K562 (cell line): Measurements from ENCODE around the gene HSF5. TPM values are rescaled to one million over a fixed set of nuclear protein-coding genes. Genes with fewer than 3 reads are reported as not detected.
A peak's percentile ranks its signal among the peaks of the same experiment; 100 is the strongest.

ENCODE experiments used
- ATAC-seq: fragments of 200-7000 bp; cut with Tn5 transposase; 3 replicates; pipeline ENCODE4 v1.9.1; 2020; ENCODE audit warnings: moderate library complexity
- BruUV-seq: library from RNA; stranded (reverse); fragments of 400-500 nt; replicated peaks from 2 replicates; lab custom pipeline; 2021; lab: Mats Ljungman, UMichigan
- CTCF ChIA-PET: fragments of 300-600 bp; formaldehyde crosslinking; extraction: SDS; loops from one replicate; lab custom pipeline; 2021; ENCODE audit warnings: low intra/inter-chr PET ratio; lab: Yijun Ruan, JAX
- POLR2A ChIA-PET: fragments of 300-600, 350-650 bp; sonication (Branson Sonifier 250); formaldehyde crosslinking; extraction: SDS; loops from one replicate; lab custom pipeline; 2021; ENCODE audit warnings: antibody characterized with exemption, inconsistent platforms; lab: Yijun Ruan, JAX
- DNase-seq, 4 experiments: peaks; one replicate each; pipeline versions ENCODE4 v3.0.0 to v3.0.0-alpha.2; 2011 to 2018; ENCODE audit warnings: low spot score in 3 of 4, mixed read lengths in 3 of 4; ENCODE audit errors: extremely low read depth in 1 of 4
- FAIRE-seq: peaks from 2 replicates; lab custom pipeline; 2011; peaks lifted over from hg19 to GRCh38; lab: Jason Lieb, UNC
- H2AFZ ChIP-seq: 2 replicates; pipeline ENCODE4 v1.6.0; 2011; ENCODE audit warnings: low read depth, low read length, control low read depth, inconsistent platforms
- H3K27ac ChIP-seq: fragments of 200-600 bp; 3 replicates; pipeline ENCODE4 v1.8.0; 2011; ENCODE audit warnings: low read depth, mild to moderate bottlenecking, control low read depth, inconsistent platforms, low read length, moderate library complexity, mixed read lengths; ENCODE audit errors: extremely low read depth
- H3K27me3 ChIP-seq, 2 experiments: fragments of 300-600 bp in 1 of 2; 2 replicates in 1 of 2; 3 replicates in 1 of 2; pipeline versions ENCODE4 v1.6.0 to v1.8.0; 2011; ENCODE audit warnings: inconsistent platforms in 2 of 2, low read length in 2 of 2, mild to moderate bottlenecking in 1 of 2, mixed read lengths in 1 of 2, moderate library complexity in 1 of 2; ENCODE audit not compliant: control insufficient read depth in 2 of 2, insufficient read depth in 2 of 2
- H3K36me3 ChIP-seq: fragments of 300-600 bp; 3 replicates; pipeline ENCODE4 v1.8.0; 2011; ENCODE audit warnings: mild to moderate bottlenecking, low read length, inconsistent platforms; ENCODE audit not compliant: control insufficient read depth, insufficient read depth
- H3K4me1 ChIP-seq, 2 experiments: fragments of 200-600 bp in 1 of 2; replicated peaks in 1 of 2; 2 replicates in 1 of 2; 3 replicates in 1 of 2; pipeline versions ENCODE4 v1.5.1 to v1.8.0; 2011; ENCODE audit warnings: inconsistent platforms in 2 of 2, low read length in 2 of 2, mild to moderate bottlenecking in 1 of 2, mixed read lengths in 1 of 2, moderate library complexity in 1 of 2; ENCODE audit not compliant: control insufficient read depth in 2 of 2, insufficient read depth in 2 of 2
- H3K4me2 ChIP-seq: 2 replicates; pipeline ENCODE4 v1.6.1; 2011; ENCODE audit warnings: low read length, control low read depth, inconsistent platforms, mixed read lengths; ENCODE audit not compliant: insufficient read depth
- H3K4me3 ChIP-seq: fragments of 200-600 bp; sonication (generic), shearing (Covaris generic); 2 replicates; pipeline ENCODE4 v1.5.1; 2016; ENCODE audit warnings: control low read depth, inconsistent platforms
- H3K79me2 ChIP-seq: fragments of 200-600 bp; 3 replicates; pipeline ENCODE4 v1.8.0; 2011; ENCODE audit warnings: low read length, inconsistent platforms; ENCODE audit not compliant: control insufficient read depth, insufficient read depth
- H3K9ac ChIP-seq, 2 experiments: 2 replicates each; pipeline versions ENCODE4 v1.6.0 to v1.6.1; 2011; ENCODE audit warnings: low read depth in 2 of 2, low read length in 2 of 2, control low read depth in 1 of 2, inconsistent platforms in 1 of 2, mild to moderate bottlenecking in 1 of 2, mixed read lengths in 1 of 2; ENCODE audit not compliant: insufficient read depth in 1 of 2
- H3K9me1 ChIP-seq: one replicate; pipeline ENCODE4 v1.6.0; 2011; ENCODE audit warnings: inconsistent platforms, mild to moderate bottlenecking, low read length, moderate library complexity; ENCODE audit not compliant: control insufficient read depth, insufficient read depth
- H3K9me3 ChIP-seq: replicated peaks from 2 replicates; pipeline ENCODE4 v1.5.1; 2011; ENCODE audit warnings: low read depth, low read length, inconsistent platforms; ENCODE audit not compliant: control insufficient read depth, insufficient read depth
- H4K20me1 ChIP-seq: replicated peaks from 2 replicates; pipeline ENCODE4 v1.6.1; 2011; ENCODE audit warnings: low read length, inconsistent platforms, mixed read lengths; ENCODE audit not compliant: control insufficient read depth, insufficient read depth
- ADNP ChIP-seq: fragments of 200-800 bp; sonication (Bioruptor generic); IDR thresholded peaks from 2 replicates; pipeline ENCODE4 v1.6.1; 2016; ENCODE audit warnings: missing genetic modification characterization, missing compliant biosample characterization
- BCOR ChIP-seq: fragments of 450-650 bp; IDR thresholded peaks from 2 replicates; pipeline ENCODE4 v1.6.1; 2016
- ESRRA ChIP-seq: fragments of 450-650 bp; IDR thresholded peaks from 2 replicates; pipeline ENCODE4 v1.6.1; 2014; ENCODE audit warnings: low read depth, mild to moderate bottlenecking, moderate library complexity, borderline replicate concordance
- FUS ChIP-seq: fragments of 200-400 bp; formaldehyde crosslinking; optimal IDR thresholded peaks from 2 replicates; pipeline ENCODE3; 2017; ENCODE audit warnings: low read depth, low read length
- HDAC8 ChIP-seq: fragments of 450-650 bp; IDR thresholded peaks from 2 replicates; pipeline ENCODE4 v1.6.1; 2016; ENCODE audit warnings: mild to moderate bottlenecking, missing genetic modification characterization, moderate library complexity, missing compliant biosample characterization
- MXI1 ChIP-seq: IDR thresholded peaks from 2 replicates; pipeline ENCODE4 v1.6.1; 2011; ENCODE audit warnings: low read depth, mild to moderate bottlenecking, improper control_type of control experiment, low read length
- RBM25 ChIP-seq: fragments of 200-400 bp; formaldehyde crosslinking; IDR thresholded peaks from 2 replicates; pipeline ENCODE4 v1.6.1; 2018; ENCODE audit warnings: low read length, low read depth, moderate library complexity; ENCODE audit not compliant: severe bottlenecking
- WGBS: fragments of 100-300 bp; shearing (Covaris generic); methylation state at CpG from one replicate; pipeline ENCODE4 v1.1.6; 2016; ENCODE audit warnings: low coverage, mixed read lengths; ENCODE audit not compliant: insufficient coverage; ENCODE audit errors: missing lambda C conversion rate; 5-methylcytosine and 5-hydroxymethylcytosine counted together
- in situ Hi-C: fragments of 300-500 bp; cut with MboI; formaldehyde crosslinking; loops from 4 replicates; pipeline ENCODE4 v1.15.0; 2018; ENCODE audit warnings: inconsistent platforms, mixed read lengths
- intact Hi-C: fragments of 100-400 bp; cut with micrococcal nuclease; formaldehyde crosslinking; loops from 2 replicates; pipeline ENCODE4 v1.14.2; 2022
- polyA plus RNA-seq, 8 experiments: library from polyadenylated mRNA; depleted of rRNA in 4 of 8; stranded (reverse) in 5 of 8; unstranded in 3 of 8; fragments of >200 nt; fragmentation: Nextera tagmentation in 2 of 8; fragmentation: Illumina TruSeq in 1 of 8; extraction: Ambion mirVana in 2 of 8; extraction: Trizol in 1 of 8; gene quantifications; 2 replicates each; pipeline versions ENCODE4 v1.2.1 to v1.2.3, GENCODE V29; 2011 to 2014; ENCODE audit warnings: inconsistent platforms in 1 of 8, missing spikeins in 1 of 8
- total RNA-seq, 7 experiments: library from RNA; depleted of rRNA in 6 of 7; stranded (reverse); fragments of >200 nt in 6 of 7; fragmentation: Illumina TruSeq in 2 of 7; extraction: Trizol in 2 of 7; gene quantifications; 2 replicates each; pipeline versions ENCODE4 v1.2.1 to v1.2.3, GENCODE V29; 2011 to 2021; ENCODE audit warnings: low replicate concordance in 1 of 7

The HSF5 gene
- total and polyA plus RNA-seq, 9 of the 15 experiments (the other 6 are each of a cell fraction or from before 2014, with no cell fraction given) = 0.04 TPM; not detected in 8

- no peak overlapping the region for H3K9ac ChIP-seq
- H4K20me1 ChIP-seq = no peaks in the 10 kb centered on the region
- ATAC-seq = no peak
- 67% methylated on average over 1 of the region's 1 CpG for WGBS
- H3K27me3 ChIP-seq = no peaks in the 10 kb centered on the region
- no peak overlapping the region for H2AFZ ChIP-seq
- POLR2A ChIA-PET = interaction anchor here (0.6 to 1.0 kb wide), 2 partner anchors 15 to 22 kb away, joined by 3 read pairs; partner anchors contain the start of gene SUPT4H1
- CTCF ChIA-PET = no interaction called here
- in situ Hi-C loops = no loop called here
- no peak for FAIRE-seq
- BruUV-seq = no TSS peak
- no peak for DNase-seq
- no peaks in the 10 kb centered on the region for H3K79me2 ChIP-seq
- no peak overlapping the region for H3K4me2 ChIP-seq
- H3K9me3 ChIP-seq = no peaks in the 10 kb centered on the region
- TF ChIP-seq MXI1 (no peak), RBM25 (peak; percentile 92), FUS (no peak), ESRRA (0 out of 2 replicates have a peak, but pooled peaks have one; percentile 31), BCOR (peak; percentile 72; the same call in 1 of the 2 replicates), ADNP (tag) (0 out of 2 replicates have a peak, but pooled peaks have one; percentile 42), HDAC8 (tag) (no peak)
- no peak overlapping the region for H3K27ac ChIP-seq
- no peaks in the 10 kb centered on the region for H3K36me3 ChIP-seq
- peaks cover 0 to 11% of the 10 kb centered on the region in 2 experiments; a peak in 3 of 5 replicates for H3K4me1 ChIP-seq
- intact Hi-C loops = no loop called here
- no peak overlapping the region for H3K4me3 ChIP-seq
- H3K9me1 ChIP-seq = no peaks in the 10 kb centered on the region
Measured at GRCh38 chr17:58373923-58374322, 114.3 kb downstream of the HSF5 start.
